ENCODE results near the gene USP9X.
"Not testable (repeated sequence)": the region's sequence is repeated elsewhere in the genome, so short reads cannot be mapped to it uniquely, and the experiment has no call there.

USP9X gene

GRCh38 chrX:41105005-41105404, 19.8 kb downstream of the USP9X start:
- Histone ChIP-seq H3K27me3 (ENCODE audit: insufficient read depth, poor library complexity, severe bottlenecking) (no peaks in the 10 kb centered on the region), H3K27ac (replicated peaks) (no peak overlapping the region), H3K4me3 (replicated peaks; ENCODE audit: insufficient read depth, low read length) (no peak overlapping the region)
- DNase-seq (ENCODE audit: low read depth in 1 of 2, low spot score in 1 of 2), result no peak
- TF ChIP-seq GABPA (IDR thresholded peaks at IDR 0.05; ENCODE audit: low read depth), result no peak
- TF ChIP-seq SPI1 (IDR thresholded peaks at IDR 0.05; ENCODE audit: borderline replicate concordance, low read depth), result no peak
- TF ChIP-seq, protein P1, sequence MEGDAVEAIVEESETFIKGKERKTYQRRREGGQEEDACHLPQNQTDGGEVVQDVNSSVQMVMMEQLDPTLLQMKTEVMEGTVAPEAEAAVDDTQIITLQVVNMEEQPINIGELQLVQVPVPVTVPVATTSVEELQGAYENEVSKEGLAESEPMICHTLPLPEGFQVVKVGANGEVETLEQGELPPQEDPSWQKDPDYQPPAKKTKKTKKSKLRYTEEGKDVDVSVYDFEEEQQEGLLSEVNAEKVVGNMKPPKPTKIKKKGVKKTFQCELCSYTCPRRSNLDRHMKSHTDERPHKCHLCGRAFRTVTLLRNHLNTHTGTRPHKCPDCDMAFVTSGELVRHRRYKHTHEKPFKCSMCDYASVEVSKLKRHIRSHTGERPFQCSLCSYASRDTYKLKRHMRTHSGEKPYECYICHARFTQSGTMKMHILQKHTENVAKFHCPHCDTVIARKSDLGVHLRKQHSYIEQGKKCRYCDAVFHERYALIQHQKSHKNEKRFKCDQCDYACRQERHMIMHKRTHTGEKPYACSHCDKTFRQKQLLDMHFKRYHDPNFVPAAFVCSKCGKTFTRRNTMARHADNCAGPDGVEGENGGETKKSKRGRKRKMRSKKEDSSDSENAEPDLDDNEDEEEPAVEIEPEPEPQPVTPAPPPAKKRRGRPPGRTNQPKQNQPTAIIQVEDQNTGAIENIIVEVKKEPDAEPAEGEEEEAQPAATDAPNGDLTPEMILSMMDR (IDR thresholded peaks at IDR 0.05; ENCODE audit: insufficient read depth, low read length), result no peak
- TF ChIP-seq, protein P2, sequence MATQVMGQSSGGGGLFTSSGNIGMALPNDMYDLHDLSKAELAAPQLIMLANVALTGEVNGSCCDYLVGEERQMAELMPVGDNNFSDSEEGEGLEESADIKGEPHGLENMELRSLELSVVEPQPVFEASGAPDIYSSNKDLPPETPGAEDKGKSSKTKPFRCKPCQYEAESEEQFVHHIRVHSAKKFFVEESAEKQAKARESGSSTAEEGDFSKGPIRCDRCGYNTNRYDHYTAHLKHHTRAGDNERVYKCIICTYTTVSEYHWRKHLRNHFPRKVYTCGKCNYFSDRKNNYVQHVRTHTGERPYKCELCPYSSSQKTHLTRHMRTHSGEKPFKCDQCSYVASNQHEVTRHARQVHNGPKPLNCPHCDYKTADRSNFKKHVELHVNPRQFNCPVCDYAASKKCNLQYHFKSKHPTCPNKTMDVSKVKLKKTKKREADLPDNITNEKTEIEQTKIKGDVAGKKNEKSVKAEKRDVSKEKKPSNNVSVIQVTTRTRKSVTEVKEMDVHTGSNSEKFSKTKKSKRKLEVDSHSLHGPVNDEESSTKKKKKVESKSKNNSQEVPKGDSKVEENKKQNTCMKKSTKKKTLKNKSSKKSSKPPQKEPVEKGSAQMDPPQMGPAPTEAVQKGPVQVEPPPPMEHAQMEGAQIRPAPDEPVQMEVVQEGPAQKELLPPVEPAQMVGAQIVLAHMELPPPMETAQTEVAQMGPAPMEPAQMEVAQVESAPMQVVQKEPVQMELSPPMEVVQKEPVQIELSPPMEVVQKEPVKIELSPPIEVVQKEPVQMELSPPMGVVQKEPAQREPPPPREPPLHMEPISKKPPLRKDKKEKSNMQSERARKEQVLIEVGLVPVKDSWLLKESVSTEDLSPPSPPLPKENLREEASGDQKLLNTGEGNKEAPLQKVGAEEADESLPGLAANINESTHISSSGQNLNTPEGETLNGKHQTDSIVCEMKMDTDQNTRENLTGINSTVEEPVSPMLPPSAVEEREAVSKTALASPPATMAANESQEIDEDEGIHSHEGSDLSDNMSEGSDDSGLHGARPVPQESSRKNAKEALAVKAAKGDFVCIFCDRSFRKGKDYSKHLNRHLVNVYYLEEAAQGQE (IDR thresholded peaks at IDR 0.05; ENCODE audit: insufficient replicate concordance, low read depth), result no peak
- no peak for TF ChIP-seq POLR2AphosphoS5 (IDR thresholded peaks at IDR 0.05; ENCODE audit: low read depth)

GRCh38 chrX:41106257-41106656, 21.0 kb downstream of the USP9X start:
- not testable (repeated sequence) for H3K27me3 ChIP-seq (ENCODE audit: insufficient read depth, poor library complexity, severe bottlenecking); DNase-seq (ENCODE audit: low read depth in 1 of 2, low spot score in 1 of 2); H3K4me3 ChIP-seq (replicated peaks; ENCODE audit: insufficient read depth, low read length)

GRCh38 chrX:41108007-41108406, 22.8 kb downstream of the USP9X start:
- Histone ChIP-seq H3K27me3 (ENCODE audit: insufficient read depth, poor library complexity, severe bottlenecking) (no peaks in the 10 kb centered on the region), H3K4me3 (replicated peaks; ENCODE audit: insufficient read depth, low read length) (no peak overlapping the region), H3K27ac (replicated peaks) (no peak overlapping the region)
- DNase-seq (ENCODE audit: low read depth in 1 of 2, low spot score in 1 of 2), result no peak
- TF ChIP-seq POLR2AphosphoS5 (IDR thresholded peaks at IDR 0.05; ENCODE audit: low read depth) (no peak), SPI1 (IDR thresholded peaks at IDR 0.05; ENCODE audit: borderline replicate concordance, low read depth) (no peak), GABPA (IDR thresholded peaks at IDR 0.05; ENCODE audit: low read depth) (no peak)
- TF ChIP-seq, protein P2 (IDR thresholded peaks at IDR 0.05; ENCODE audit: insufficient replicate concordance, low read depth), result no peak
- TF ChIP-seq, protein P1 (IDR thresholded peaks at IDR 0.05; ENCODE audit: insufficient read depth, low read length), result no peak

More at GRCh38 chrX:41106257-41106656, 21.0 kb downstream of the USP9X start:
- not testable (repeated sequence) for H3K27ac ChIP-seq (replicated peaks)

- no peak for TF ChIP-seq POLR2AphosphoS5 (IDR thresholded peaks at IDR 0.05; ENCODE audit: low read depth)
- no peak for TF ChIP-seq GABPA (IDR thresholded peaks at IDR 0.05; ENCODE audit: low read depth)
- no peak for TF ChIP-seq SPI1 (IDR thresholded peaks at IDR 0.05; ENCODE audit: borderline replicate concordance, low read depth)
- TF ChIP-seq, protein P1 (IDR thresholded peaks at IDR 0.05; ENCODE audit: insufficient read depth, low read length), result no peak
- TF ChIP-seq, protein P2 (IDR thresholded peaks at IDR 0.05; ENCODE audit: insufficient replicate concordance, low read depth), result no peak
- H3K4me3 ChIP-seq (replicated peaks; ENCODE audit: insufficient read depth, low read length), result no peak overlapping the region
- no peak overlapping the region for H3K27ac ChIP-seq (replicated peaks)
These were observed 23.4 kb downstream of the USP9X start for GRCh38 chrX:41108463-41109205.

More at GRCh38 chrX:41108463-41109205, 23.4 kb downstream of the USP9X start:
- no peaks in the 10 kb centered on the region for H3K27me3 ChIP-seq (ENCODE audit: insufficient read depth, poor library complexity, severe bottlenecking)
- no peak for DNase-seq (ENCODE audit: low read depth in 1 of 2, low spot score in 1 of 2)

Data from HL-60 (cell line).